HepG2 (cell line): Measurements from ENCODE around the gene PRKAR1B. TPM values are rescaled to one million over a fixed set of nuclear protein-coding genes. Genes with fewer than 3 reads are reported as not detected.

Experiments used
- BORCS8-MEF2B ChIP-seq: sonication (generic); formaldehyde crosslinking; IDR thresholded peaks from 2 replicates; pipeline ENCODE4 v1.8.0; 2022; ENCODE audit warnings: mild to moderate bottlenecking, missing genetic modification reagents
- EHMT2 ChIP-seq: fragments of 200-600 bp; sonication (generic); IDR thresholded peaks from 2 replicates; pipeline ENCODE4 v1.7.0; 2017; ENCODE audit warnings: antibody characterized with exemption, low read depth, low read length, borderline replicate concordance
- IKZF1 ChIP-seq: fragments of 450-650 bp; IDR thresholded peaks from 2 replicates; pipeline ENCODE4 v1.7.1; 2016
- KDM1A ChIP-seq: IDR thresholded peaks from 2 replicates; pipeline ENCODE4 v1.6.1; 2016; ENCODE audit warnings: missing compliant biosample characterization
- MED1 ChIP-seq: sonication (generic); formaldehyde crosslinking; IDR thresholded peaks from 2 replicates; pipeline ENCODE4 v1.4.0; 2020; ENCODE audit warnings: missing genetic modification reagents
- NFYC ChIP-seq: IDR thresholded peaks from 2 replicates; pipeline ENCODE4 v1.6.1; 2016; ENCODE audit warnings: missing genetic modification reagents, missing compliant biosample characterization
- PHF20 ChIP-seq: sonication (generic); formaldehyde crosslinking; IDR thresholded peaks from 2 replicates; pipeline ENCODE4 v1.5.0; 2020; ENCODE audit warnings: mild to moderate bottlenecking, missing genetic modification reagents
- RFX5 ChIP-seq: IDR thresholded peaks from 2 replicates; pipeline ENCODE4 v1.6.1; 2011; ENCODE audit warnings: low read depth, low read length, improper control_type of control experiment
- SMYD3 ChIP-seq: sonication (generic); formaldehyde crosslinking; IDR thresholded peaks from 2 replicates; pipeline ENCODE4 v1.8.1; 2023; ENCODE audit warnings: mild to moderate bottlenecking, missing genetic modification reagents
- SOX5 ChIP-seq: IDR thresholded peaks from 2 replicates; pipeline ENCODE4 v1.6.1; 2016; ENCODE audit warnings: borderline replicate concordance
- SP2 ChIP-seq: sonication (generic); formaldehyde crosslinking; IDR thresholded peaks from 2 replicates; pipeline ENCODE4 v1.5.1; 2020; ENCODE audit warnings: mild to moderate bottlenecking, missing genetic modification reagents
- ZBTB3 ChIP-seq: sonication (generic); formaldehyde crosslinking; IDR thresholded peaks from 2 replicates; pipeline ENCODE4 v1.4.0; 2020; ENCODE audit warnings: low read depth, mild to moderate bottlenecking, moderate library complexity, missing genetic modification reagents, borderline replicate concordance
- ZBTB38 ChIP-seq: sonication (generic); formaldehyde crosslinking; IDR thresholded peaks from 2 replicates; pipeline ENCODE4 v1.5.1; 2020; ENCODE audit warnings: mild to moderate bottlenecking, missing genetic modification reagents
- ZIK1 ChIP-seq: sonication (generic); formaldehyde crosslinking; IDR thresholded peaks from 2 replicates; pipeline ENCODE4 v1.5.0; 2020; ENCODE audit warnings: mild to moderate bottlenecking, low read depth, missing genetic modification reagents, borderline replicate concordance
- ZNF17 ChIP-seq: sonication (generic); formaldehyde crosslinking; IDR thresholded peaks from 2 replicates; pipeline ENCODE4 v1.5.0; 2020; ENCODE audit warnings: mild to moderate bottlenecking, missing genetic modification reagents
- ZNF260 ChIP-seq: sonication (generic); formaldehyde crosslinking; IDR thresholded peaks from 2 replicates; pipeline ENCODE4 v1.4.0; 2020; ENCODE audit warnings: missing genetic modification reagents, low read depth, mild to moderate bottlenecking, borderline replicate concordance
- ZNF546 ChIP-seq: sonication (generic); formaldehyde crosslinking; conservative IDR thresholded peaks from 2 replicates; pipeline ENCODE4 v1.8.1; 2023; ENCODE audit warnings: mild to moderate bottlenecking, missing genetic modification reagents
- ZNF644 ChIP-seq: IDR thresholded peaks from 2 replicates; pipeline ENCODE4 v1.6.1; 2016; ENCODE audit warnings: low read depth
- ZNF660 ChIP-seq: sonication (generic); formaldehyde crosslinking; IDR thresholded peaks from 2 replicates; pipeline ENCODE4 v1.5.1; 2020; ENCODE audit warnings: mild to moderate bottlenecking, low read depth, missing genetic modification reagents, borderline replicate concordance
- ZSCAN21 ChIP-seq: sonication (generic); formaldehyde crosslinking; IDR thresholded peaks from 2 replicates; pipeline ENCODE4 v1.8.0; 2022; ENCODE audit warnings: mild to moderate bottlenecking, missing genetic modification reagents, moderate library complexity, borderline replicate concordance
- polyA plus RNA-seq, 8 experiments: library from polyadenylated mRNA; depleted of rRNA in 3 of 8; stranded (reverse) in 7 of 8; unstranded in 1 of 8; fragments of >200 nt; fragmentation: Illumina TruSeq in 4 of 8; extraction: Trizol in 4 of 8; gene quantifications; 2 replicates each; pipeline versions ENCODE4 v1.2.1 to v1.2.3, GENCODE V29; 2011 to 2016; ENCODE audit warnings: low read depth in 4 of 8, missing spikeins in 1 of 8, mixed read lengths in 1 of 8; ENCODE audit not compliant: insufficient read depth in 1 of 8
- total RNA-seq, 5 experiments: library from RNA; depleted of rRNA; stranded (reverse); fragments of >200 nt; fragmentation: Illumina TruSeq; extraction: Trizol; gene quantifications; 2 replicates each; pipeline ENCODE4 v1.2.3, GENCODE V29; 2016; ENCODE audit warnings: low read depth in 1 of 5
- TF ChIP-seq, protein P1 (sequence below): sonication (generic); formaldehyde crosslinking; IDR thresholded peaks from 2 replicates; pipeline ENCODE4 v1.8.1; 2023; ENCODE audit warnings: mild to moderate bottlenecking, missing genetic modification reagents
- TF ChIP-seq, protein P2 (sequence below): sonication (generic); formaldehyde crosslinking; IDR thresholded peaks from 2 replicates; pipeline ENCODE4 v1.4.0; 2020; ENCODE audit warnings: missing genetic modification reagents
- TF ChIP-seq, protein P3 (sequence below): fragments of 450-650 bp; IDR thresholded peaks from 2 replicates; pipeline ENCODE4 v1.6.1; 2017; ENCODE audit warnings: mild to moderate bottlenecking
- TF ChIP-seq, protein P4 (sequence below): sonication (generic); formaldehyde crosslinking; IDR thresholded peaks from 2 replicates; pipeline ENCODE4 v1.5.1; 2020; ENCODE audit warnings: missing genetic modification reagents, mild to moderate bottlenecking, borderline replicate concordance

PRKAR1B gene
- total and polyA plus RNA-seq, 2 of the 13 experiments (the other 11 are each of a cell fraction or from before 2014, with no cell fraction given), result 7.9 to 28.2 TPM

DNA sequence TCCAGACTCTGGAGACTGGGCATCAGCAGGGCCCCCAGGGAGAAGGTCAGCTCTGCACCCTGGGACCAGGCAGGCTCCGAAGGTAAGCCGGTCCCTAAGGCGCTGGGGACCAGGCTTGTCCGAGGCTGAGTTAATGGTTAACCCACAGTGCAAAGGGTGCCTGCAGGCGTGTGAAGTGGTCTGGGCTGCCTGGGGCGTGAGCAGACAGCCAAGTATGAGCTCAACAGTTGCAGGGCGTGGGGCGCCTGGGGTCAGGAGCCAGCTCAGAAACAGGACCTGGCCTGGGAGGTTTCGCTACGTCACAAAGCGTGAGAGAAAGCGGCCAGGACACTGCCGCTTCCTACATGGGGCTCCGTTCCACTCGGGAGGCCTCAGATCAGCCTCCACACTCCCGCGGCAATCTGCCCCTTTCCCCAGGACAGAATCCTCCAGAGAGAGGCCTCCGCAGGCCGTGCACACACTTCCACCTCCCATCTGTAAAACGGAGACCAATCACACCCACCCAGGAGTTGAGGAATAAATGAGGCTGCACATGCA is 223.4 kb downstream of the PRKAR1B start (continued):
- TF ChIP-seq ZBTB38 (no peak; the same call in 1 of the 2 replicates), BORCS8-MEF2B (CRISPR knock-in tag) (peak; percentile 77; the same call in 1 of the 2 replicates), MED1 (CRISPR knock-in tag) (peak; percentile 90), IKZF1 (no peak), ZBTB3 (CRISPR knock-in tag) (no peak), KDM1A (no peak), EHMT2 (no peak), ZNF644 (CRISPR knock-in tag) (no peak), ZSCAN21 (CRISPR knock-in tag) (peak; percentile 23; the same call in 1 of the 2 replicates), SMYD3 (no peak), ZNF17 (CRISPR knock-in tag) (no peak), SOX5 (CRISPR knock-in tag) (peak; percentile 87; the same call in 1 of the 2 replicates), NFYC (CRISPR knock-in tag) (no peak), SP2 (CRISPR knock-in tag) (no peak), ZNF660 (CRISPR knock-in tag) (no peak), ZIK1 (CRISPR knock-in tag) (peak; percentile 55; the same call in 1 of the 2 replicates), RFX5 (peak; percentile 37; the same call in 1 of the 2 replicates), ZNF260 (CRISPR knock-in tag) (no peak), PHF20 (CRISPR knock-in tag) (peak; percentile 40; the same call in 1 of the 2 replicates), ZNF546 (0 out of 2 replicates have a peak, but pooled peaks have one; percentile 45)
- TF ChIP-seq, protein P1, sequence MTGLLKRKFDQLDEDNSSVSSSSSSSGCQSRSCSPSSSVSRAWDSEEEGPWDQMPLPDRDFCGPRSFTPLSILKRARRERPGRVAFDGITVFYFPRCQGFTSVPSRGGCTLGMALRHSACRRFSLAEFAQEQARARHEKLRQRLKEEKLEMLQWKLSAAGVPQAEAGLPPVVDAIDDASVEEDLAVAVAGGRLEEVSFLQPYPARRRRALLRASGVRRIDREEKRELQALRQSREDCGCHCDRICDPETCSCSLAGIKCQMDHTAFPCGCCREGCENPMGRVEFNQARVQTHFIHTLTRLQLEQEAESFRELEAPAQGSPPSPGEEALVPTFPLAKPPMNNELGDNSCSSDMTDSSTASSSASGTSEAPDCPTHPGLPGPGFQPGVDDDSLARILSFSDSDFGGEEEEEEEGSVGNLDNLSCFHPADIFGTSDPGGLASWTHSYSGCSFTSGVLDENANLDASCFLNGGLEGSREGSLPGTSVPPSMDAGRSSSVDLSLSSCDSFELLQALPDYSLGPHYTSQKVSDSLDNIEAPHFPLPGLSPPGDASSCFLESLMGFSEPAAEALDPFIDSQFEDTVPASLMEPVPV, result no peak
- TF ChIP-seq, protein P2, sequence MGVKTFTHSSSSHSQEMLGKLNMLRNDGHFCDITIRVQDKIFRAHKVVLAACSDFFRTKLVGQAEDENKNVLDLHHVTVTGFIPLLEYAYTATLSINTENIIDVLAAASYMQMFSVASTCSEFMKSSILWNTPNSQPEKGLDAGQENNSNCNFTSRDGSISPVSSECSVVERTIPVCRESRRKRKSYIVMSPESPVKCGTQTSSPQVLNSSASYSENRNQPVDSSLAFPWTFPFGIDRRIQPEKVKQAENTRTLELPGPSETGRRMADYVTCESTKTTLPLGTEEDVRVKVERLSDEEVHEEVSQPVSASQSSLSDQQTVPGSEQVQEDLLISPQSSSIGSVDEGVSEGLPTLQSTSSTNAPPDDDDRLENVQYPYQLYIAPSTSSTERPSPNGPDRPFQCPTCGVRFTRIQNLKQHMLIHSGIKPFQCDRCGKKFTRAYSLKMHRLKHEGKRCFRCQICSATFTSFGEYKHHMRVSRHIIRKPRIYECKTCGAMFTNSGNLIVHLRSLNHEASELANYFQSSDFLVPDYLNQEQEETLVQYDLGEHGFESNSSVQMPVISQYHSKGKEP (CRISPR knock-in tag), result no peak
- TF ChIP-seq, protein P3, sequence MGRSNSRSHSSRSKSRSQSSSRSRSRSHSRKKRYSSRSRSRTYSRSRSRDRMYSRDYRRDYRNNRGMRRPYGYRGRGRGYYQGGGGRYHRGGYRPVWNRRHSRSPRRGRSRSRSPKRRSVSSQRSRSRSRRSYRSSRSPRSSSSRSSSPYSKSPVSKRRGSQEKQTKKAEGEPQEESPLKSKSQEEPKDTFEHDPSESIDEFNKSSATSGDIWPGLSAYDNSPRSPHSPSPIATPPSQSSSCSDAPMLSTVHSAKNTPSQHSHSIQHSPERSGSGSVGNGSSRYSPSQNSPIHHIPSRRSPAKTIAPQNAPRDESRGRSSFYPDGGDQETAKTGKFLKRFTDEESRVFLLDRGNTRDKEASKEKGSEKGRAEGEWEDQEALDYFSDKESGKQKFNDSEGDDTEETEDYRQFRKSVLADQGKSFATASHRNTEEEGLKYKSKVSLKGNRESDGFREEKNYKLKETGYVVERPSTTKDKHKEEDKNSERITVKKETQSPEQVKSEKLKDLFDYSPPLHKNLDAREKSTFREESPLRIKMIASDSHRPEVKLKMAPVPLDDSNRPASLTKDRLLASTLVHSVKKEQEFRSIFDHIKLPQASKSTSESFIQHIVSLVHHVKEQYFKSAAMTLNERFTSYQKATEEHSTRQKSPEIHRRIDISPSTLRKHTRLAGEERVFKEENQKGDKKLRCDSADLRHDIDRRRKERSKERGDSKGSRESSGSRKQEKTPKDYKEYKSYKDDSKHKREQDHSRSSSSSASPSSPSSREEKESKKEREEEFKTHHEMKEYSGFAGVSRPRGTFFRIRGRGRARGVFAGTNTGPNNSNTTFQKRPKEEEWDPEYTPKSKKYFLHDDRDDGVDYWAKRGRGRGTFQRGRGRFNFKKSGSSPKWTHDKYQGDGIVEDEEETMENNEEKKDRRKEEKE, result no peak
- TF ChIP-seq, protein P4, sequence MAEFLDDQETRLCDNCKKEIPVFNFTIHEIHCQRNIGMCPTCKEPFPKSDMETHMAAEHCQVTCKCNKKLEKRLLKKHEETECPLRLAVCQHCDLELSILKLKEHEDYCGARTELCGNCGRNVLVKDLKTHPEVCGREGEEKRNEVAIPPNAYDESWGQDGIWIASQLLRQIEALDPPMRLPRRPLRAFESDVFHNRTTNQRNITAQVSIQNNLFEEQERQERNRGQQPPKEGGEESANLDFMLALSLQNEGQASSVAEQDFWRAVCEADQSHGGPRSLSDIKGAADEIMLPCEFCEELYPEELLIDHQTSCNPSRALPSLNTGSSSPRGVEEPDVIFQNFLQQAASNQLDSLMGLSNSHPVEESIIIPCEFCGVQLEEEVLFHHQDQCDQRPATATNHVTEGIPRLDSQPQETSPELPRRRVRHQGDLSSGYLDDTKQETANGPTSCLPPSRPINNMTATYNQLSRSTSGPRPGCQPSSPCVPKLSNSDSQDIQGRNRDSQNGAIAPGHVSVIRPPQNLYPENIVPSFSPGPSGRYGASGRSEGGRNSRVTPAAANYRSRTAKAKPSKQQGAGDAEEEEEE (CRISPR knock-in tag), result no peak
